SH-SY5Y (cell line): ENCODE results near the gene B4GALT6.

ENCODE experiments used
- GATA2 ChIP-seq: IDR thresholded peaks from 2 replicates; pipeline ENCODE4 v1.6.1; 2011; ENCODE audit warnings: mild to moderate bottlenecking, low read depth, low read length
- GATA3 ChIP-seq: IDR thresholded peaks from 2 replicates; pipeline ENCODE4 v1.6.1; 2011; ENCODE audit warnings: low read depth, mild to moderate bottlenecking, low read length, moderate library complexity

- TF ChIP-seq GATA2, result no peak
- TF ChIP-seq GATA3, result no peak
These were observed 20.3 kb downstream of the B4GALT6 start for GRCh38 chr18:31664101-31664500.
